G401 (cell line): ENCODE results near the gene MYRFL. TPM values are rescaled to one million over a fixed set of nuclear protein-coding genes. Genes with fewer than 3 reads are reported as not detected.

Experiments
- DNase-seq: peaks from one replicate; pipeline ENCODE4 v3.0.0-alpha.2; 2015; ENCODE audit warnings: low spot score
- in situ Hi-C: cut with HindIII; loops from 2 replicates; pipeline ENCODE4 v1.10.0; 2016; ENCODE audit warnings: low sequenced_read_pairs, mixed read lengths
- total RNA-seq: library from RNA; depleted of rRNA; stranded (reverse); fragments of >200 nt; shearing (Covaris generic); gene quantifications from 2 replicates; pipeline ENCODE4 v1.2.3, GENCODE V29; 2014; rRNA removed

Gene MYRFL
- total RNA-seq, 1 experiment from 2014 or later = not detected

DNA sequence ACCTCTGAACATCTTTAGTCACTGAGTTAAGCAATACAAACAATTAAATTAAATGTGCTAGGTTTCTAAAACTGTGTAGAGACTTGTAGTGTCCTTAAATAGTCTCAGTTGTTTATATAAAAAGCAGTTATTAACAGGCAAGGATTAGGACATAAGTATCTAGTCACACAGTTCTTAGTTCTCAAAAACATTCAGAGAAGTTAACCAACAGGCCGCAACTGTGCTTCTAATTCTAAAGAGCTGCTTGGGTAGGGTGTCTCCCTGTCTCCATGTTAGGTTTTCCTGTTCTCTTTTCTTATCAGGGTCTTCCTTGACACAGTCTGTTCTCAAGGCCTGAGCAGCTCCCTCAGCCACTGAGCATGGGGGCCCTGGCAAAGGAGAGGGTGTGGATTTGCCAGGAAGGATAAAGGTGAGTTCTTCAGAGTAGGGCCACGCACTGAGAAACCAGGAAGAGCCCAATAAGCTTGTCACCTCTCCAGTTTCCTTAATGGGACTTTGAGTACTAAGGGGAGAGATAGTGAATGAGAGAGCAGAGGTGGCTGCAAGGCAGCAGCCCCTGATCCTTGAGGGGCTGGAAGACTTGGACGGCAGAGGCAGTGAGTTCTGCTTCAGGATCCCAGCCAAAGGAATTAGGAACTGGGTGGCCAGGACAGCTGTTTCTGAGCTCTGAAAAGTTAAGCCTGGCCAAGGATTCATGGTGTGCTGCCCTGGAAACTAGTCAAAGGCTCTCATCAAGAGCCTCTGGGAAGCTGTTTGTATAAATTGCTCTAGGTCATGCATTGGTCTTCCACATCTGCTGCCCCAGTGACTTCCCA, 177.3 kb downstream of the MYRFL start:
- no peak for DNase-seq
- in situ Hi-C loops = no loop called here

DNA sequence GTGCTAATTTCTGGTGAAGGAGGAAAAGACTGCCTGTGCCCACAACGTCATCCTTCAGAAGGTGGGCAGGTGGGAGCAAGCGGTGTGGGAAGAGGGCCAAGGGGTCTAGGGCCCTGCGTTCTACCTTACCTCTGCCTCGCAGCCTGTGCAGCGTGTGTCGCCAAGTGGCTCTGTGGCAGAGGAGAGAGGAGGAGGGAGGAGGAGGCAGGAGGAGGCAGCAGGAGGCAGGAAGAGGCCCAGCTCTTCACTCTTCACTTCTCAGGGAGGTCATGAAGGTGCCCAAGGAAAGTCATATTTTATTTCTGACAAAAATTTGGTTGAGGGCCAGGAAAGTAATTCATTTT, 177.9 kb downstream of the MYRFL start:
- in situ Hi-C loops = no loop called here
- no peak for DNase-seq

DNA sequence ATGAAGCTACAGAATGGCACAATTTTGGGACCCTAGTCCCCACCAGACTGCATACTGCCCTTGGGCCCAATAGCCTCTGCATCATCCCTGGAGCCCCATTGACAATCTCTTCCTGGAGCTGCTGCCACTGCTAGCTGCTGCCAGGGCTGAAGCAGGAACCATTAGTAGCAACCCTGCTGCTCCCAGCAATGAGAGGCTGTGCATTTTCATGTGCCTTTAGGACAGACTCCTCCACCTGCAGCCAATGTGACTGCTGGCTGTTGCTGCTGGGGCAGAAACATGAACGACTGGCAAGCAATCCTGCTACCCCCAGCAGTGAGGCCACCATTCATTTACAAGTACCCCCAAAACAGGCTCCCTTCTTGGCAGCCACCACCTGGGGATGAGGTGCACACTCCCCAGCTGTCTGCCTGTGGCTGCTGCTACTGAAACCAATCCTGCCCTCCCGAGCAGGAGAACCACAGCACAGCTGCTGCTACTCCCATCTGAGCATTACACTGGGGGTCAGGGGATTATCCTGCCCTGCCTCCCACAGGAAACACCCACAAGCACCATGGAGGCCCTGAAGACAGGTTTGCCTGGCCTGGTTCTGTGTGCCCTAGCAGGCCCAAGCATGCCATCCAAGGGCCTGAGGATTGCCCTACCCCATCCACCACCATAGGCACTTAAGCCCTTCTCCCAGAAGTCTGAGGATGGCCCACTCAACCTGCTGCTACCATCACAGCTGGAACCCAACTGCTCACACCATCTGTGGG, 181.0 kb downstream of the MYRFL start:
- in situ Hi-C loops = no loop called here
- DNase-seq = no peak

DNA sequence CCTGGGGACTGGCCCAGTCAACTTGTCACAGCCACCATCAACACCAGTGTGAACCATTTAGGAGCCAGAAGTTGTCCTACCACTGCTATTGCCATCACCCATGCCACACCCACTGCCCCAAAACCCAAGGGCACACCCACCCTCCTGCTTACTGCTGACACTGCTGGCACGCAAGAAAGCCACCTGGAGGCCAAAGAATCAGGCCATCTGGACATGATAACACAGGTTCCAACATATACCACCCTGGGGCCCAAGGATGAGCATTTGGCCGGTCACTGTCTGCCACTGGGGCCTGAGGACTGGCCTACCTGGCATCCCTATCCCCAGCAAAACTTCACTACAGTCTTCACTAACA, 181.6 kb downstream of the MYRFL start:
- no peak for DNase-seq
- in situ Hi-C loops = no loop called here

DNA sequence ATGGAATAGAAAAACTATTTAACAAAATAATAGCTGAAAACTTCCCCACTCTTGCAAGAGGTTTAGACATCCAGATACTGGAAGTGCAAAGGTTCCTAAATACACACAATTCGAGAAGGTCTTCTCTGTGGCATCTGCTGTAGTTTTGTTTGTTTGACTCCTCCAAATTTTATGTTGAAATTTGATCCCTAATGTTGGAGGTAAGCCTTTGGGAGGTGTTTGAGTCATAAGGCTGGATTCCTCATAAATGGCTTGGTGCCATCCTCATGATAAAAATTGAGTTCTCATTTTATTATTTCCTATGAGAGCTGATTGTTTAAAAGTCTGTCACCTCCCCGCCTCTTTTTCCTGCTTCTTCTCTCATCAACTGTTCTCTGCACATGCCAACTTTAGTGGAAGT, 182.7 kb downstream of the MYRFL start:
- in situ Hi-C loops = no loop called here
- DNase-seq = no peak

Other genes with a start within 250 kb of the MYRFL start
- gene CCT2, start 239.8 kb upstream of the MYRFL start, total RNA-seq = 363 and 440 TPM in 2 replicates
- not detected in 2 replicates for gene LRRC10, start 214.3 kb upstream of the MYRFL start, total RNA-seq
- 0.61 TPM in 1 of 2 replicates, not detected in the other for gene BEST3, start 125.9 kb upstream of the MYRFL start, total RNA-seq
- gene RAB3IP, start 86.4 kb upstream of the MYRFL start, total RNA-seq = 0.37 TPM in 1 of 2 replicates, not detected in the other